HG03060 (cell line): ENCODE measurements around the gene PDE3B.

Experiments
- ATAC-seq: cut with Tn5 transposase; IDR thresholded peaks from one replicate; pipeline ENCODE4 v1.9.1; 2021; ENCODE audit warnings: low read depth, moderate number of reproducible peaks; ENCODE audit not compliant: unreplicated experiment

PDE3B gene

GRCh38 chr11:14906578-14906977 is 263.0 kb downstream of the PDE3B start:
- no peak for ATAC-seq

GRCh38 chr11:14906993-14907392 is 263.4 kb downstream of the PDE3B start:
- ATAC-seq: no peak

- peak; percentile 29 for ATAC-seq
Observed at GRCh38 chr11:14907411-14908213, 264.0 kb downstream of the PDE3B start.

- ATAC-seq: no peak
Observed at GRCh38 chr11:14908214-14908880, 264.7 kb downstream of the PDE3B start.

GRCh38 chr11:14914536-14914935 is 270.9 kb downstream of the PDE3B start:
- no peak for ATAC-seq

- no peak for ATAC-seq
Observed at GRCh38 chr11:14916403-14916802, 272.8 kb downstream of the PDE3B start.
